Tibial nerve (tissue), 4 donors: Measurements from ENCODE around the gene TGM2. TPM values are rescaled to one million over a fixed set of nuclear protein-coding genes. Genes with fewer than 3 reads are reported as not detected.

Source experiments
- DNase-seq, 2 donors: peaks; one replicate each; pipeline ENCODE4 v3.0.0-alpha.2; 2019; ENCODE audit warnings: low spot score in 2 of 2
- H3K27ac ChIP-seq, 4 donors: fragments of 200-600 bp; sonication (generic) in 3 of 4; one replicate each; pipeline ENCODE4 v1.5.1; 2017 to 2019; ENCODE audit warnings: mild to moderate bottlenecking in 1 of 4
- H3K27me3 ChIP-seq, 2 donors: fragments of 200-600 bp; sonication (generic) in 1 of 2; one replicate each; pipeline versions ENCODE4 v1.5.1 to v1.6.0; 2017 to 2019
- H3K36me3 ChIP-seq, 3 donors: fragments of 200-600 bp; sonication (generic); one replicate each; pipeline ENCODE4 v1.5.1; 2018 to 2019
- H3K4me1 ChIP-seq, 4 donors: fragments of 200-600 bp; sonication (generic) in 3 of 4; one replicate each; pipeline ENCODE4 v1.5.1; 2017 to 2019
- H3K4me3 ChIP-seq, 4 donors: fragments of 200-600 bp; sonication (generic) in 3 of 4; one replicate each; pipeline ENCODE4 v1.5.1; 2017 to 2019; ENCODE audit warnings: mild to moderate bottlenecking in 1 of 4, moderate library complexity in 1 of 4
- H3K9me3 ChIP-seq, 4 donors: fragments of 200-600 bp; sonication (generic) in 3 of 4; one replicate each; pipeline ENCODE4 v1.5.1; 2017 to 2019
- EP300 ChIP-seq, 2 donors: sonication (generic); formaldehyde crosslinking; IDR thresholded peaks; one replicate each; pipeline ENCODE4 v1.6.1; 2017; ENCODE audit warnings: antibody characterized with exemption in 2 of 2, mild to moderate bottlenecking in 1 of 2
- POLR2A ChIP-seq, 2 donors: fragments of 450-650 bp; IDR thresholded peaks; one replicate each; pipeline ENCODE4 v1.6.1; 2017; ENCODE audit warnings: antibody characterized with exemption in 2 of 2, mild to moderate bottlenecking in 2 of 2, moderate library complexity in 2 of 2
- WGBS, 2 donors: methylation state at CpG; one replicate each; pipeline ENCODE4 v1.1.5; 2018; 5-methylcytosine and 5-hydroxymethylcytosine counted together
- total RNA-seq, 4 donors: library from RNA; depleted of rRNA; stranded (reverse); fragments of >200 nt; gene quantifications; one replicate each; pipeline ENCODE4 v1.1.0, GENCODE V29; 2016
- TF ChIP-seq, protein P1 (sequence below), 5 experiments: fragments of 200-600 bp in 3 of 5; fragments of 450-650 bp in 2 of 5; sonication (generic) in 3 of 5; IDR thresholded peaks; one replicate each; pipeline ENCODE4 v1.5.1; 2016 to 2019; ENCODE audit warnings: antibody characterized with exemption in 5 of 5, mild to moderate bottlenecking in 3 of 5, moderate library complexity in 2 of 5

Gene TGM2
- total RNA-seq, 4 donors from 2014 or later: 17.0 to 87.6 (median 55.8) TPM

DNA sequence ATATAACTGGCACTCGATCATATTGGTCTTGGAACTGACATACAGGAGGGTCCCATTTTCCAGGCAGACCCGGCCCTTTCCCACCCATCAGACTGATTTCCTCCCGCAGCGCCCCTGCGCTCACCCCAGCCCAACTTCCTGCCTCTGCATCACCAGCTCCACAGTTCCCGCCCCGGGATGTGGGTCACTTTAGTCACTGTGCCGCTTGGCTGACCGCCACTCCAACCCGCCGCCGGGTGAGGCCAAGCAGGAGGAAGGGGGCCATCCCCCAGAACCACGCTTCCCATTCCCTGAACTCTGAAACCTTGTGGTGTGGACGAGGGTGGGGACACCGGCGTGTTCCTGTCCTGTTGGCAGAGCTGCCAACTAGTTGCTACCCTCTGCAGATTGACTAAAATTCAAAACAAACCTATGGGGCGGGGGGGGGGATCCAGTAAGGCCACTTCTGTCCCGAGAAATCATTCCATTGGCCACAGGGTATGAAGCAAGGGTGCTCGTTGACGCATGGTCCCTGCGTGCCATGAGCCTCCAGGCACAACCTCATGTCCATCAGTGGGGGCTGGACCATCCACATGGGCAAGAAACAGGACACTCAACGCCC is 12.3 kb downstream of the TGM2 start:
- Histone ChIP-seq H3K27ac (peak overlapping the region in 3 of 4 donors; percentile 55 to 82 (median 71)), H3K9me3 (no peaks in the 10 kb centered on the region), H3K27me3 (no peaks in the 10 kb centered on the region), H3K4me1 (peaks cover 0 to 27% (median 17%) of the 10 kb centered on the region in 4 donors), H3K36me3 (no peaks in the 10 kb centered on the region), H3K4me3 (peak overlapping the region in 1 of 4 donors; percentile 25)
- no peak for TF ChIP-seq POLR2A (IDR thresholded peaks at IDR 0.05)
- peak in 1 of 2 donors; percentile 59 for TF ChIP-seq EP300 (IDR thresholded peaks at IDR 0.05)
- DNase-seq: peak; percentile 41 to 56
- WGBS, 2 donors: 29 to 30% methylated on average over 21 to 22 of the region's 22 CpGs

GRCh38 chr20:38152175-38152620 is 12.9 kb downstream of the TGM2 start:
- Histone ChIP-seq H3K36me3 (no peaks in the 10 kb centered on the region), H3K27me3 (no peaks in the 10 kb centered on the region), H3K4me1 (peaks cover 0 to 26% (median 17%) of the 10 kb centered on the region in 4 donors), H3K4me3 (peak overlapping the region in 1 of 4 donors; percentile 25), H3K27ac (peak overlapping the region in 3 of 4 donors; percentile 55 to 82 (median 71)), H3K9me3 (no peaks in the 10 kb centered on the region)
- no peak for DNase-seq
- 5 to 7% methylated on average over 7 of the region's 7 CpGs for WGBS, 2 donors
- no peak for TF ChIP-seq POLR2A (IDR thresholded peaks at IDR 0.05)

DNA sequence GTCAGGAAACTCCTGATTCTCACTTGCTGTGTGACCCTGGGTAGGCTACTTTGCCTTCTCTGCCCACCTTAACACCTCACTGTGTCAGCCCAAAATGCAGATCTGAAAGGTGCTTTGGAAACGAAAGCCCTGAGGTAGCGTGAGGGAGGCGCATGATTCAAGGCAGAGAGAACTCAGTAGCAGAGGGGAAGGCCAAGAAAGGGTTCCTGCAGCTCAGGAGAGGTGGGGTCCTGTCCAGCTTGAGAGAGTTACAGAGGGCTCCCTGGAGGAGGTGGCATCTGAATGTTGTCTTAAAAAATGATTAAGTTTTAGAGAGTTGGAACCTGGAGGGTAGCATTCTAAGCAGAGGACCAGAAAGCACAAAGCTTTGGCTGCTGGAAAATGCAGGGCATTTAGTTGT is 13.6 kb downstream of the TGM2 start:
- Histone ChIP-seq H3K27ac (peak overlapping the region in 2 of 4 donors; percentile 71 to 82), H3K36me3 (no peaks in the 10 kb centered on the region), H3K27me3 (no peaks in the 10 kb centered on the region), H3K4me1 (peaks cover 0 to 20% (median 17%) of the 10 kb centered on the region in 4 donors), H3K4me3 (no peak overlapping the region), H3K9me3 (no peaks in the 10 kb centered on the region)
- 91 to 96% methylated on average over 3 of the region's 3 CpGs for whole genome bisulfite sequencing, 2 donors
- no peak for DNase-seq
- no peak for TF ChIP-seq EP300 (IDR thresholded peaks at IDR 0.05)
- no peak for TF ChIP-seq POLR2A (IDR thresholded peaks at IDR 0.05)
- TF ChIP-seq, protein P1, sequence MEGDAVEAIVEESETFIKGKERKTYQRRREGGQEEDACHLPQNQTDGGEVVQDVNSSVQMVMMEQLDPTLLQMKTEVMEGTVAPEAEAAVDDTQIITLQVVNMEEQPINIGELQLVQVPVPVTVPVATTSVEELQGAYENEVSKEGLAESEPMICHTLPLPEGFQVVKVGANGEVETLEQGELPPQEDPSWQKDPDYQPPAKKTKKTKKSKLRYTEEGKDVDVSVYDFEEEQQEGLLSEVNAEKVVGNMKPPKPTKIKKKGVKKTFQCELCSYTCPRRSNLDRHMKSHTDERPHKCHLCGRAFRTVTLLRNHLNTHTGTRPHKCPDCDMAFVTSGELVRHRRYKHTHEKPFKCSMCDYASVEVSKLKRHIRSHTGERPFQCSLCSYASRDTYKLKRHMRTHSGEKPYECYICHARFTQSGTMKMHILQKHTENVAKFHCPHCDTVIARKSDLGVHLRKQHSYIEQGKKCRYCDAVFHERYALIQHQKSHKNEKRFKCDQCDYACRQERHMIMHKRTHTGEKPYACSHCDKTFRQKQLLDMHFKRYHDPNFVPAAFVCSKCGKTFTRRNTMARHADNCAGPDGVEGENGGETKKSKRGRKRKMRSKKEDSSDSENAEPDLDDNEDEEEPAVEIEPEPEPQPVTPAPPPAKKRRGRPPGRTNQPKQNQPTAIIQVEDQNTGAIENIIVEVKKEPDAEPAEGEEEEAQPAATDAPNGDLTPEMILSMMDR (IDR thresholded peaks at IDR 0.05): no peak

DNA sequence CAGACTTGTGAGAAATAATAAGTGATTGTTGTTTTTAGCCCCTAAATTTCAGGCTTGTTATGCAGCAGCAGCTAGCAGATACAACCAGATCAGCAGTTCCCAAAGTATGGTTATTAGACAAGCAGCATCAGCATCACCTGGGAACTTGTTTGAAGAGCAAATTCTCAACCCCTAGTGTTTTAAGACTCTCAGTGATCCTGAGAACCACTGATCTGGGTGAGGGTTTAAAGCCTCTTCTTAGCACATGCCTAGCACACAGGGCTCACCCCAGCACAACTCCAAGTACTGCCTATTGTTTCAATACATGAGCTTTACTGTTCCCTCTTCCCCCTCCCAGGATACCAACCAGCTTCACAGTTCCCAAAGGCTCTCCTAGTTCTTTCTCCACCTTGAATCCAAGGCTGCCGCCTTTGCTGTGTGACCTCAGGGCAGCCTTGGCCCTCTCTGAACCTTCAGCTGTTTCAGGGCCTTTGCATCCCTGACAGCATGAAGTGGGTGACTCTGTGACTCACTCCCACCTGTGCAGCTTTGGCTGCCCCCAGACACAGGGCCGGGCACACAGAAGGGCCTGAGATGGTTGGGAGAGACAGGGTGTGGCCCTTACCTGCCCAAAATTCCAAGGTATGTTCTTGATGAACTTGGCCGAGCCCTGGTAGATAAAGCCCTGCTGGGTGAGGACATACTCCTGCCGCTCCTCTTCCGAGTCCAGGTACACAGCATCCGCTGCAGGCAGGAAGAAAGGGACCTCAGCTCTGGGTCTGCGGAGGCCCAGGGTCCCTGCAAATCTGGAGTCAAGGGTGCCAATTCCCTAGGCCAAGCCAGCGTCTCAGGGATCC is 14.5 kb downstream of the TGM2 start:
- peaks cover 0 to 20% (median 17%) of the 10 kb centered on the region in 4 donors for H3K4me1 ChIP-seq
- no peaks in the 10 kb centered on the region for H3K27me3 ChIP-seq
- no peaks in the 10 kb centered on the region for H3K36me3 ChIP-seq
- no peaks in the 10 kb centered on the region for H3K9me3 ChIP-seq
- no peak overlapping the region for H3K27ac ChIP-seq
- TF ChIP-seq EP300 (IDR thresholded peaks at IDR 0.05) (no peak), POLR2A (IDR thresholded peaks at IDR 0.05) (no peak)
- TF ChIP-seq, protein P1 (IDR thresholded peaks at IDR 0.05): no peak
- no peak for DNase-seq
- 96 to 97% methylated on average over 6 to 8 of the region's 8 CpGs for WGBS, 2 donors
- no peak overlapping the region for H3K4me3 ChIP-seq

DNA sequence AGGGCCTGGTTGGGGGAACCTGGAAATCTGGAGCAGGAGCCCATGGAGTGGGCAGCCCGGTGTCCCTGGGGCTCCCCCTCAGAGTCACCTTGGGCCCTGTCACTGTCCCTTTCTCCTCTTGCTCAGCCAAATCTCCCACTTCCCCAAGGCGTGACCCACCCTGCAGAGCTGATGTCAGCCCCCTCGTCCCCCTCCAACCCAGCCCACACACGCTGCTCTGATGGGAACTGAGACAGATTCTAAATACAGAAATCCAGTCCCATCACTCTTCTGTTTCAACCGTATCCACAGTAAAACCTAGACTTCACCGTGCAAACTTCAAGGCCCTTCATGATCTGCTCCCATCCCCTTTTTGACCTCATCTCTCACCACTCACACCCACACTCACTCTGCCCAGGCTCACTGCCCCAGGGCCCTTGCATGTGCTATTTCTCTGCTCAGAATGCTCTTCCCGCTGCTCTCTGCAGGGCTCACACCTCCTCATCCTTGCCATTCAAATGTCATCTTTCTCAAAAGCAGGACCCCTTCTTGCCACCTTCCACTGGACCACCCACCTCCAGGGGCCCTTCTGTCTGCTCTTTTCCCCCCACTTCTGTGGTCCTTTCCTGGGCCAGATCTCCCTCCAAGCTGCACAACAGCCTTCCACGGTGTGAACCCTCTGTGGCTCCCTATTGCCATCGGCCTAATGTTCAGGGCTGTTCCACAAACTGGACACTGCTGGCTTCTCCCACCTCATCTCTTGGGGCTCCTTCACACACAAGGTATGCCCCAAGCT is 16.6 kb downstream of the TGM2 start:
- TF ChIP-seq EP300 (IDR thresholded peaks at IDR 0.05): no peak
- TF ChIP-seq, protein P1 (IDR thresholded peaks at IDR 0.05): no peak
- no peak for TF ChIP-seq POLR2A (IDR thresholded peaks at IDR 0.05)

More for the DNA sequence above, 16.6 kb downstream of the TGM2 start:
- Histone ChIP-seq H3K9me3 (no peaks in the 10 kb centered on the region), H3K36me3 (no peaks in the 10 kb centered on the region), H3K4me1 (peaks cover 0 to 40% (median 35%) of the 10 kb centered on the region in 4 donors), H3K27me3 (no peaks in the 10 kb centered on the region), H3K4me3 (no peak overlapping the region), H3K27ac (no peak overlapping the region)
- WGBS, 2 donors: 88% methylated on average over 9 of the region's 9 CpGs
- no peak for DNase-seq
